ENCODE results near the gene P2RY14.

- TF ChIP-seq, protein P1, sequence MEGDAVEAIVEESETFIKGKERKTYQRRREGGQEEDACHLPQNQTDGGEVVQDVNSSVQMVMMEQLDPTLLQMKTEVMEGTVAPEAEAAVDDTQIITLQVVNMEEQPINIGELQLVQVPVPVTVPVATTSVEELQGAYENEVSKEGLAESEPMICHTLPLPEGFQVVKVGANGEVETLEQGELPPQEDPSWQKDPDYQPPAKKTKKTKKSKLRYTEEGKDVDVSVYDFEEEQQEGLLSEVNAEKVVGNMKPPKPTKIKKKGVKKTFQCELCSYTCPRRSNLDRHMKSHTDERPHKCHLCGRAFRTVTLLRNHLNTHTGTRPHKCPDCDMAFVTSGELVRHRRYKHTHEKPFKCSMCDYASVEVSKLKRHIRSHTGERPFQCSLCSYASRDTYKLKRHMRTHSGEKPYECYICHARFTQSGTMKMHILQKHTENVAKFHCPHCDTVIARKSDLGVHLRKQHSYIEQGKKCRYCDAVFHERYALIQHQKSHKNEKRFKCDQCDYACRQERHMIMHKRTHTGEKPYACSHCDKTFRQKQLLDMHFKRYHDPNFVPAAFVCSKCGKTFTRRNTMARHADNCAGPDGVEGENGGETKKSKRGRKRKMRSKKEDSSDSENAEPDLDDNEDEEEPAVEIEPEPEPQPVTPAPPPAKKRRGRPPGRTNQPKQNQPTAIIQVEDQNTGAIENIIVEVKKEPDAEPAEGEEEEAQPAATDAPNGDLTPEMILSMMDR (conservative IDR thresholded peaks at IDR 0.05; ENCODE audit: low read length): no peak
- no peak for TF ChIP-seq EZH2phosphoT487 (IDR thresholded peaks at IDR 0.05; ENCODE audit: borderline replicate concordance)
Observed at GRCh38 chr3:151314137-151314536, 35.8 kb upstream of the P2RY14 start.

Data from Loucy (cell line).